Measurements from ENCODE around the gene CDRT4. TPM values are rescaled to one million over a fixed set of nuclear protein-coding genes. Genes with fewer than 3 reads are reported as not detected.

The CDRT4 gene
- total RNA-seq, 1 experiment from 2014 or later, result 6.2 TPM

DNA sequence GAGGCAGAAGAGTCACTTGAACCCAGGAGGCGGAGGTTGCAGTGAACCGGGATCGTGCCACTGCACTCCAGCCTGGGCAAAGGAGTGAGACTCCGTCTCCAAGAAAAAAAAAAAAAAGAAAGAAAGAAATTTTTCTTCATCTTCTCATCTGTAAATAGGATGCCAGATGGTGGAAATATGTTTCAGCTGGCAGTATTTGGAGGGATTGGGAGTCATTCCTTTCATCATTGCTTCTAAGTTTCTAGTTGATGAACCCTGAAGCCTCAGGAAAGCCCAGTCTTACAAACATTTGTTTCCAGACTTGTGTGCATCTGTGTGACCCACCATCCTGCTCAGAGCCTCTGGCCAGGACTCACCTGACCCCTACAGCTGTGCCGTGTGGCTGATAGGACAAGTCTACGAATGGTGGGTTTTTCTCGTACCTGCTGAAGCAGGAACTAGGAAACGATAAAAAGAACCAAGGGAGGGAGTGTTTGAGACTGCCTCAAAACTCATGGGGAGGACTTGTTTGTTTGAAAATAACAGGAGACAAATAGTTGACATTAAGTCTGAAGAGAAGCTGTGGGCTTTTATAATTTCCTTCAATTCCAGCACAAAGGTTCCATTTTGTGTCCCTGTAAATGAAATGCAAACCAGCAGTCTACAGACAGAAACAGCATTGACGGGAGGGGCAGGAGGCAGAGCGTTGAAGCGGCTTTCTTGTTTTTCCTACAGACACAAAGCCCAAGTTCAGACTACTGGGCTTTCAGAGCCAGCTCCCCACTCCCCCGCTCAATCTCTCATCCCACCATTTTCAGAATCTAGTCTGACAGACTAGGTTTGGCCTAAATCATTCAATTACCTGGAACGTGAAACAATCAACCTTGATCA is 24.9 kb downstream of the CDRT4 start (continued):
- TF ChIP-seq, protein P1, sequence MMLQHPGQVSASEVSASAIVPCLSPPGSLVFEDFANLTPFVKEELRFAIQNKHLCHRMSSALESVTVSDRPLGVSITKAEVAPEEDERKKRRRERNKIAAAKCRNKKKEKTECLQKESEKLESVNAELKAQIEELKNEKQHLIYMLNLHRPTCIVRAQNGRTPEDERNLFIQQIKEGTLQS (IDR thresholded peaks at IDR 0.05), result no peak

- intact Hi-C loops (cut with micrococcal nuclease), result no loop called here
- H3K36me3 ChIP-seq (ENCODE audit: control insufficient read depth in 1 of 2, insufficient read depth in 2 of 2, low read length in 2 of 2), result peaks cover 0 to 4% of the 10 kb centered on the region in 2 experiments; a peak in 1 of 4 replicates
- DNase-seq (ENCODE audit: low read depth, low spot score), result no peak
- H3K4me2 ChIP-seq (ENCODE audit: low read length), result no peak overlapping the region
- H3K27me3 ChIP-seq (ENCODE audit: insufficient read depth, low read length), result no peaks in the 10 kb centered on the region
- no peak overlapping the region for H3K27ac ChIP-seq (ENCODE audit: low read depth, low read length)
- peaks cover 0 to 8% of the 10 kb centered on the region in 2 experiments; a peak in 2 of 4 replicates for H3K4me1 ChIP-seq (ENCODE audit: control insufficient read depth in 1 of 2, insufficient read depth in 2 of 2, low read length in 2 of 2)
- ChIA-PET POLR2A (no interaction called here), CTCF (no interaction called here), RAD21 (ENCODE audit: low non-redundant PET in 1 of 2, low total read pairs in 2 of 2, uncharacterized antibody in 2 of 2, unreplicated experiment in 2 of 2) (no interaction called here)
- no peak overlapping the region for H2AFZ ChIP-seq (ENCODE audit: low read depth, low read length, poor library complexity, severe bottlenecking)
- H3K9me2 ChIP-seq (ENCODE audit: insufficient read depth), result no peaks in the 10 kb centered on the region
- no peaks in the 10 kb centered on the region for H3K9me3 ChIP-seq (ENCODE audit: control insufficient read depth in 1 of 2, insufficient read depth in 1 of 2, low read depth in 1 of 2, low read length in 2 of 2)
- ATAC-seq, result no peak
- no TSS peak for BruUV-seq (replicated peaks)
- H4K20me1 ChIP-seq (ENCODE audit: insufficient read depth), result no peaks in the 10 kb centered on the region
- no peak overlapping the region for H3K9ac ChIP-seq (ENCODE audit: low read length)
- TF ChIP-seq FOSL1 (IDR thresholded peaks at IDR 0.05; ENCODE audit: low read depth) (no peak), YY1 (IDR thresholded peaks at IDR 0.05; ENCODE audit: extremely low read depth, insufficient replicate concordance, low read depth, low read length) (no peak), TCF7L2 (IDR thresholded peaks at IDR 0.05; ENCODE audit: borderline replicate concordance, extremely low read depth, insufficient read depth, insufficient read length) (no peak), REST (IDR thresholded peaks at IDR 0.05; ENCODE audit: low read depth) (no peak)
- no peaks in the 10 kb centered on the region for H3K79me2 ChIP-seq (ENCODE audit: insufficient read depth, low read length)
- H3K4me3 ChIP-seq (replicated peaks in 1 of 2; ENCODE audit: low read depth in 1 of 2, low read length in 2 of 2), result no peak overlapping the region
Measured at GRCh38 chr17:15441315-15441714, 26.1 kb downstream of the CDRT4 start.

Measured in HCT116 (cell line).